Osteoblast (primary cell): ENCODE data around the gene PTPRZ1. TPM values are rescaled to one million over a fixed set of nuclear protein-coding genes. Genes with fewer than 3 reads are reported as not detected.

Experiments
- DNase-seq: peaks from one replicate; pipeline ENCODE4 v3.0.0; 2011; ENCODE audit warnings: low spot score, mixed read lengths; ENCODE audit not compliant: insufficient read length; ENCODE audit errors: missing footprints
- H2AFZ ChIP-seq: 2 replicates; pipeline ENCODE4 v1.6.0; 2011; ENCODE audit warnings: mild to moderate bottlenecking, low read length
- H3K27ac ChIP-seq: 2 replicates; pipeline ENCODE4 v1.5.1; 2011; ENCODE audit warnings: mild to moderate bottlenecking, low read depth, low read length, moderate library complexity
- H3K27me3 ChIP-seq: 2 replicates; pipeline ENCODE4 v1.6.0; 2012; ENCODE audit warnings: mild to moderate bottlenecking, control low read depth, inconsistent platforms, low read length, moderate library complexity; ENCODE audit not compliant: insufficient read depth
- H3K36me3 ChIP-seq: 2 replicates; pipeline ENCODE4 v1.5.1; 2011; ENCODE audit warnings: mild to moderate bottlenecking, low read length, control low read depth, moderate library complexity; ENCODE audit not compliant: insufficient read depth
- H3K4me1 ChIP-seq: 2 replicates; pipeline ENCODE4 v1.5.1; 2011; ENCODE audit warnings: mild to moderate bottlenecking, low read length, control low read depth, moderate library complexity; ENCODE audit not compliant: insufficient read depth
- H3K4me2 ChIP-seq: 2 replicates; pipeline ENCODE4 v1.6.0; 2011; ENCODE audit warnings: mild to moderate bottlenecking, low read length; ENCODE audit not compliant: insufficient read depth
- H3K4me3 ChIP-seq: fragments of 200-600 bp; sonication (generic); 3 replicates; pipeline ENCODE4 v1.5.1; 2012; ENCODE audit warnings: mild to moderate bottlenecking, low read length, inconsistent platforms; ENCODE audit not compliant: insufficient read depth
- H3K79me2 ChIP-seq: 2 replicates; pipeline ENCODE4 v1.6.0; 2012; ENCODE audit warnings: mild to moderate bottlenecking, low read length, control low read depth, inconsistent platforms; ENCODE audit not compliant: insufficient read depth
- H3K9me3 ChIP-seq: 2 replicates; pipeline ENCODE4 v1.5.1; 2011; ENCODE audit warnings: low read depth, low read length, control low read depth
- H4K20me1 ChIP-seq: 2 replicates; pipeline ENCODE4 v1.6.0; 2012; ENCODE audit warnings: mild to moderate bottlenecking, low read length, control low read depth; ENCODE audit not compliant: insufficient read depth
- CTCF ChIP-seq: IDR thresholded peaks from 2 replicates; pipeline ENCODE4 v1.5.1; 2011; ENCODE audit warnings: mild to moderate bottlenecking, low read depth, low read length, moderate library complexity; ENCODE audit errors: extremely low read depth
- total RNA-seq: library from RNA; depleted of rRNA; stranded (reverse); fragments of >200 nt; gene quantifications from 2 replicates; pipeline ENCODE4 v1.2.3, GENCODE V29; 2012

Gene PTPRZ1
- total RNA-seq, 1 donor: not detected

DNA sequence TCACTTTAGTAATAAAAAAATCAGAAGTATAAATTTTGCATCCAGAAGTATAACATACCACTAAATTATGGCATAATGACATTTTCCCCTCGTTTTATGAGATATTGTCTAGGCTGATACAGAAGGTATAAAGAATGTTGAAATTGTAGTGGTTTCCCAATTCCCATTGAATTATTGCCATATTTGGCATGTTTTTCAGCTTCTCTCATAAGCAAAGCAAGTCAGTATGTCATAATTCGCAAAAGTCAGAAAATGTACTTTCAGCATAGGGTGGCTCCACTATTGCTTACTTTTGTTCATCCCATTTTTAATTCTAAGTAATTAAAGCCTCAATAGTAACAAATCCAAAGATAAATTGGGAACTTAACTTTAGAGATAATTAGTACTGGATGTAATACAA, 19.7 kb upstream of the PTPRZ1 start:
- no peak for DNase-seq
- Histone ChIP-seq H3K27me3 (no peaks in the 10 kb centered on the region), H3K4me1 (no peaks in the 10 kb centered on the region), H4K20me1 (no peaks in the 10 kb centered on the region), H3K4me2 (no peak overlapping the region), H3K4me3 (no peak overlapping the region), H3K36me3 (no peaks in the 10 kb centered on the region), H2AFZ (no peak overlapping the region), H3K9me3 (no peaks in the 10 kb centered on the region), H3K27ac (no peak overlapping the region), H3K79me2 (no peaks in the 10 kb centered on the region)
- TF ChIP-seq CTCF: no peak

DNA sequence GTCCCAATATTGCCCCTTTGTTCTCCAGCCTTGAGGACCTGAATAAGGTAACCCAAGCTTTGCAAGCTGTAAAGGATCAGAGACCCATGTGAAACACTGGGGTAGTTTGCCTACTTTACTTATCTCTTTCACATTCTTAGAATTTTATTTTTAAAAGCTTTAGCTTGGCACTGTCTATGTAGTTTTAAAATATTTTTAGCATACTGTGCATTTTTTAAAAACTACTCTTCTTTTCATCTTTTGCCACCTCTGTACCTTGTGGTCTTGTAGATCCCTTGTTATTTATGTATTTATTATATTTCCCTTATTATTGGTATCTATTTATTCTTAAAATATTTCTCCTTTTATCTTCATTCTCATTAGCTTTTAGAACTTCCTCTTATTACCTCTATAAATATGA, 12.0 kb upstream of the PTPRZ1 start:
- no peak overlapping the region for H3K4me2 ChIP-seq
- no peaks in the 10 kb centered on the region for H3K36me3 ChIP-seq
- no peak overlapping the region for H2AFZ ChIP-seq
- no peaks in the 10 kb centered on the region for H3K27me3 ChIP-seq
- H4K20me1 ChIP-seq: no peaks in the 10 kb centered on the region
- H3K27ac ChIP-seq: no peak overlapping the region
- TF ChIP-seq CTCF: no peak
- no peaks in the 10 kb centered on the region for H3K4me1 ChIP-seq
- no peaks in the 10 kb centered on the region for H3K79me2 ChIP-seq
- no peak for DNase-seq
- H3K9me3 ChIP-seq: no peaks in the 10 kb centered on the region
- no peak overlapping the region for H3K4me3 ChIP-seq

DNA sequence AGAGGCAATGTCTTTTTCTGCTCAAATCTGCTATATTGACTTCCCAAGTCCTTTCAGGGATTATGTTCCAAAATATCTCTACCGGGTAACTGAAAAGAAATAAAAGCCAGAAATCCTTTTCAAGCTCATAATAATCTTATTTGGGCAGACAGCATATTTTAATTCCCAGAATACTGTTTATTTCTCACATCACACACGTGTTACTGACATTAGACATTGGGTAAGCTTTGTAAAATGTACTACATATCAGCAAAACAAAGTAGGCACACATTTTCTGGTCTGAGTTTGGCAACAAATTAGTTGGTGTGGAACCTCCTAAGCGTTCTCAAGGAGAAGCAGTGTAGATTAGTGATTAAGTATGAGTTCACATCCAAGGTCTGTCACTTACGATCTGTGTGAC, 10.4 kb upstream of the PTPRZ1 start:
- no peak overlapping the region for H3K4me2 ChIP-seq
- H3K36me3 ChIP-seq: no peaks in the 10 kb centered on the region
- H3K79me2 ChIP-seq: no peaks in the 10 kb centered on the region
- no peak overlapping the region for H3K27ac ChIP-seq
- H4K20me1 ChIP-seq: no peaks in the 10 kb centered on the region
- no peak for TF ChIP-seq CTCF
- H3K9me3 ChIP-seq: no peaks in the 10 kb centered on the region
- no peaks in the 10 kb centered on the region for H3K4me1 ChIP-seq
- H3K4me3 ChIP-seq: no peak overlapping the region
- no peaks in the 10 kb centered on the region for H3K27me3 ChIP-seq
- DNase-seq: no peak
- H2AFZ ChIP-seq: no peak overlapping the region

- DNase-seq: no peak
- no peaks in the 10 kb centered on the region for H4K20me1 ChIP-seq
- no peak for TF ChIP-seq CTCF
- no peaks in the 10 kb centered on the region for H3K4me1 ChIP-seq
- H3K4me3 ChIP-seq: no peak overlapping the region
- H3K27ac ChIP-seq: no peak overlapping the region
- no peak overlapping the region for H3K4me2 ChIP-seq
- no peaks in the 10 kb centered on the region for H3K79me2 ChIP-seq
- no peaks in the 10 kb centered on the region for H3K36me3 ChIP-seq
- H2AFZ ChIP-seq: no peak overlapping the region
- H3K9me3 ChIP-seq: no peaks in the 10 kb centered on the region
- peaks cover 37% of the 10 kb centered on the region for H3K27me3 ChIP-seq
These were observed 1.8 kb upstream of the PTPRZ1 start for GRCh38 chr7:121871188-121871587.
